Measurements from ENCODE around the gene SLIT3.

- TF ChIP-seq, protein P1, sequence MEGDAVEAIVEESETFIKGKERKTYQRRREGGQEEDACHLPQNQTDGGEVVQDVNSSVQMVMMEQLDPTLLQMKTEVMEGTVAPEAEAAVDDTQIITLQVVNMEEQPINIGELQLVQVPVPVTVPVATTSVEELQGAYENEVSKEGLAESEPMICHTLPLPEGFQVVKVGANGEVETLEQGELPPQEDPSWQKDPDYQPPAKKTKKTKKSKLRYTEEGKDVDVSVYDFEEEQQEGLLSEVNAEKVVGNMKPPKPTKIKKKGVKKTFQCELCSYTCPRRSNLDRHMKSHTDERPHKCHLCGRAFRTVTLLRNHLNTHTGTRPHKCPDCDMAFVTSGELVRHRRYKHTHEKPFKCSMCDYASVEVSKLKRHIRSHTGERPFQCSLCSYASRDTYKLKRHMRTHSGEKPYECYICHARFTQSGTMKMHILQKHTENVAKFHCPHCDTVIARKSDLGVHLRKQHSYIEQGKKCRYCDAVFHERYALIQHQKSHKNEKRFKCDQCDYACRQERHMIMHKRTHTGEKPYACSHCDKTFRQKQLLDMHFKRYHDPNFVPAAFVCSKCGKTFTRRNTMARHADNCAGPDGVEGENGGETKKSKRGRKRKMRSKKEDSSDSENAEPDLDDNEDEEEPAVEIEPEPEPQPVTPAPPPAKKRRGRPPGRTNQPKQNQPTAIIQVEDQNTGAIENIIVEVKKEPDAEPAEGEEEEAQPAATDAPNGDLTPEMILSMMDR (IDR thresholded peaks at IDR 0.05; ENCODE audit: low read depth, low read length, poor library complexity, severe bottlenecking), result no peak
- no peak for TF ChIP-seq EZH2phosphoT487 (IDR thresholded peaks at IDR 0.05; ENCODE audit: borderline replicate concordance, low read length)
These were observed 175.4 kb downstream of the SLIT3 start for GRCh38 chr5:169125571-169125970.

Measured in DOHH2 (cell line).